Right lobe of liver (tissue), 4 donors: ENCODE data around the gene MSL1.

ENCODE experiments used
- POLR2A ChIP-seq: fragments of 450-650 bp; IDR thresholded peaks from one replicate; pipeline ENCODE4 v1.6.1; 2017; ENCODE audit warnings: antibody characterized with exemption, mild to moderate bottlenecking
- TF ChIP-seq, protein P1 (sequence below), 4 donors: fragments of 200-600 bp in 3 of 4; fragments of 450-650 bp in 1 of 4; IDR thresholded peaks; one replicate each; pipeline versions ENCODE4 v1.5.1 to v1.8.0; 2016 to 2022; ENCODE audit warnings: antibody characterized with exemption in 4 of 4, mild to moderate bottlenecking in 2 of 4
- donor health status: DM: no; HTN: no; CAD: no.
- donor health status: DM: no; HTN: no; CAD: no.
- donor health status: DM: no; HTN: yes; CAD: no.

DNA sequence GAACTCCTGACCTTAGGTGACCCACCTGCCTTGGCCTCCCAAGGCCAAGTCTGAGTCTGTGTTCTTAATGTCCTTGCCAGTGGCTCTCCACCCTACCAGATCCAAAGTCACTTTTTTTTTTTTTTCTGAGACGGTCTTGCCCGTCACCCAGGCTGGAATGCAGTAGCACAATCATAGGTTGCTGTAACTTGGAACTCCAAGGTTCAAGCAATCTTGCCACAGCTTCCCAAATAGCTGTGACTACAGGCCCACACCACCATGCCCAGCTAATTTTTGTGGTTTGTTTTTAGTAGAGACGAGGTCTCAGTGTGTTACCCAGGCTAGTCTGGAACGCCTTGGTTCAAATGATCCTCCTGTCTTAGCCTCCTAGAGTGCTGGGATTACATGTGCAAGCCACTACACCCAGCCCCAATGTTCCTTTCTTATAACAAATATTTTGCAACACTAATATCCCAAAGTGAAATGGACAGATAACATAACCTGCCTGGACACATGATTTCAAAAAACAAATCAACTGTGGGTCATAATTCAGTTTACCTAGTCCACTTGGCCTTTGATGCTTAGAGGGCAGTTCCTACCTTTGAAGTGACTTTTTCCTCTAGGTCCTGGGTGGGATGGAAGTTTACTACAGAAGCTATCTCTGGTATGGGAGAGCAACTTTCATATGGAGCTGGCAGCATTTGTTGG is 51.5 kb downstream of the MSL1 start:
- TF ChIP-seq, protein P1, sequence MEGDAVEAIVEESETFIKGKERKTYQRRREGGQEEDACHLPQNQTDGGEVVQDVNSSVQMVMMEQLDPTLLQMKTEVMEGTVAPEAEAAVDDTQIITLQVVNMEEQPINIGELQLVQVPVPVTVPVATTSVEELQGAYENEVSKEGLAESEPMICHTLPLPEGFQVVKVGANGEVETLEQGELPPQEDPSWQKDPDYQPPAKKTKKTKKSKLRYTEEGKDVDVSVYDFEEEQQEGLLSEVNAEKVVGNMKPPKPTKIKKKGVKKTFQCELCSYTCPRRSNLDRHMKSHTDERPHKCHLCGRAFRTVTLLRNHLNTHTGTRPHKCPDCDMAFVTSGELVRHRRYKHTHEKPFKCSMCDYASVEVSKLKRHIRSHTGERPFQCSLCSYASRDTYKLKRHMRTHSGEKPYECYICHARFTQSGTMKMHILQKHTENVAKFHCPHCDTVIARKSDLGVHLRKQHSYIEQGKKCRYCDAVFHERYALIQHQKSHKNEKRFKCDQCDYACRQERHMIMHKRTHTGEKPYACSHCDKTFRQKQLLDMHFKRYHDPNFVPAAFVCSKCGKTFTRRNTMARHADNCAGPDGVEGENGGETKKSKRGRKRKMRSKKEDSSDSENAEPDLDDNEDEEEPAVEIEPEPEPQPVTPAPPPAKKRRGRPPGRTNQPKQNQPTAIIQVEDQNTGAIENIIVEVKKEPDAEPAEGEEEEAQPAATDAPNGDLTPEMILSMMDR (IDR thresholded peaks at IDR 0.05): no peak
- no peak for TF ChIP-seq POLR2A
